HG02571 (cell line): ENCODE results near the gene AKT2.

Experiments
- ATAC-seq: cut with Tn5 transposase; IDR thresholded peaks from one replicate; pipeline ENCODE4 v1.9.1; 2021; ENCODE audit warnings: mild to moderate bottlenecking, moderate library complexity; ENCODE audit not compliant: unreplicated experiment

Gene AKT2

DNA sequence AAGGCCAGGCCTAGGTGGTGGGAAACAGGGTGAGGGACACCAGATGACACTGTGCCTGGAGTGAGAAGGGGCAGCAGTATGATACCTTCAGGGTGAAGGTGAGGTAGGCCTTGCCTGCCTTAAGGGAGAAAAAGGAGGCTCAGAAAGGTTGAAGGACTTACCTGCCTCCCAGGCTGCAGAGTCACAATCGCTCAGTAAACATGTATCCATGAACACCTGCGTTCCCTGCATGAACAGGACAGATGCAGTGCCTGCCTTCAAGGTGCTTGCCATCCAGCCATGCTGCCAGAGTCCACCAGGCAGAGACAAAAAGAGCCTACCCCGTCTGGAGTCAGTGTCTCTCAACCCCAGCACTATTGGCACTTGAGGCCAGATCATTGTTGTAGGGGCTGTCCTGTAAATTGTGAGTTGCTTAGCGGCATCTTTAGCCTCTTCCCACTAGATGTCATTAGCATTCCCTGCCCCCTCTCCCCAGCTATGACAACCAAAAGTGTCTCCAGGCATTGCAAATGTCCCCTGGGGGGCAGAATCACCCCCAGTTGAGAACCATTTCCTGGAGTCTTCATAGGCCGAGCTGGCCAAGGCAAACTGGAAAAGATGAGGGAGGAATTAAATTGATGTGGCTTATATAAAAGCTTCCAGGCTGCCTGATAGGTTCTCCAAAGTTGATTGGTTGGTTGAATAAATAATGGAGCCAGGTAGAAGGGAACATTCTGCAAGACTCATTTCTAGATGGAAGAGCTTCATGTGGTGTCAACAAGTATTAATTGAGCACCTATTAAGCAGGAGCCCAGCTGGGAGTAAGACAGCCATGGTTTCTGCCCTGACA lies 92.2 kb downstream of the AKT2 start:
- ATAC-seq, result no peak

DNA sequence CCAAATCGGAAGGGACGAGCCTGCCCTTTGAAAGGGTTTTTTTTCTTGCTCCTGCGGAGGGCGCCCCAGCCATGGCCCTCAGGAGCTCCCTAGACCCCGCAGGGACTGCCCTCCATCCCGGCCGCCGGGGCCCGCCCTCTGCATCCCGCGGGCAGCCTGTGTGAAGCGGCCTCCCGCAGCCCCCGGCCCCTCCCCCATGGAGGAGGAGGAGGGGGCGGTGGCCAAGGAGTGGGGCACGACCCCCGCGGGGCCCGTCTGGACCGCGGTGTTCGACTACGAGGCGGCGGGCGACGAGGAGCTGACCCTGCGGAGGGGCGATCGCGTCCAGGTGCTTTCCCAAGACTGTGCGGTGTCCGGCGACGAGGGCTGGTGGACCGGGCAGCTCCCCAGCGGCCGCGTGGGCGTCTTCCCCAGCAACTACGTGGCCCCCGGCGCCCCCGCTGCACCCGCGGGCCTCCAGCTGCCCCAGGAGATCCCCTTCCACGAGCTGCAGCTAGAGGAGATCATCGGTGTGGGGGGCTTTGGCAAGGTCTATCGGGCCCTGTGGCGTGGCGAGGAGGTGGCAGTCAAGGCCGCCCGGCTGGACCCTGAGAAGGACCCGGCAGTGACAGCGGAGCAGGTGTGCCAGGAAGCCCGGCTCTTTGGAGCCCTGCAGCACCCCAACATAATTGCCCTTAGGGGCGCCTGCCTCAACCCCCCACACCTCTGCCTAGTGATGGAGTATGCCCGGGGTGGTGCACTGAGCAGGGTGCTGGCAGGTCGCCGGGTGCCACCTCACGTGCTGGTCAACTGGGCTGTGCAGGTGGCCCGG lies 93.1 kb downstream of the AKT2 start:
- ATAC-seq, result peak; percentile 9

DNA sequence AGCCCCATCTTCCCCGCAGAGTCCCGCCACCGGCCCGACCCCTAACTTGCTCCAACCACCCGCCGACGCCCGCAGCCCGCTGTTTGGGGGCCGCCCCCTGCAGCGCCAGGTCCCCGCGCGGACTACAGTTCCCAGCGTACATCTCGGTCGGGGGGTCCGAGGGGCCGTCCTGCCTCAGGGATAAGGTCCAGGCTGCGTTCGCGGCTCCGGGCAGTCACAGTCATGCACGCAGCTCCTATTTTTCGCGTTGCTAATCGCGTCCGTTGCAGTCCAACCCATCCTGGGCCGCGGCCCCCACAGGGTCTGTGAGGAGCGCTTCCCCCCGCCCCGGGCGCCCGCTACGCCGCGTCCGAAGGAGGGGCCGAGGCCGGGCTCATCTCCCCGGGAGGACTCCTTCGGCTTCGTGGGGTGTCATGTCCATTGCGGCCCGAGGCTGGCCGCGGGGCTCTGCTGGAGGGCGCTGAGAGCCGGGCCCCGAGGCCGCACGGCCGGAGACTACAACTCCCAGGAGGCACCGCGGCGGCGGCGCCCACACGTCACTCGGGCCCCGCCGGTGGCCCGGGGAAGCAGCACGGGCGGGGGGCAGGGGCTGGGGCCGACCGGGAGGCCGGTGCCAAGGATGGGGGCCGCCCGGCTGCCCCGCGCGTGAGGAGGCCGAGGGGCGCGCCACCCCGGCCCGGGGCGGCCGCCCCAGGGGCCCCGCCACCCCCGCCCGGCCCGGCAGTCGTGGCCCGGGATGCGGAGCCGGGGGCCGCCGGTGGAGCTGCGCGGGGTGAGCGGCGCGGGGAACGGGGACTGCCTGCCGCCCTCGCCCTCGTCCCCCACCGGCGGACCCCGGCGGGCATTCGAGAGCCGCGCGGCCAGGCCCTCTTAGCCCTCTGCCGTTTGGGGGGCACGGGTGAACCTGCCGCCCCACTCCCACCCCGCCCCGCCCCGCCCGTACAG lies 94.0 kb downstream of the AKT2 start, which contains the start of gene MAP3K10:
TSS of gene MAP3K10 (plus strand) at position 536 of the 945 bp plus-strand sequence. CDS start 606 bp downstream, outside the sequence.
- ATAC-seq, result peak; percentile 72

DNA sequence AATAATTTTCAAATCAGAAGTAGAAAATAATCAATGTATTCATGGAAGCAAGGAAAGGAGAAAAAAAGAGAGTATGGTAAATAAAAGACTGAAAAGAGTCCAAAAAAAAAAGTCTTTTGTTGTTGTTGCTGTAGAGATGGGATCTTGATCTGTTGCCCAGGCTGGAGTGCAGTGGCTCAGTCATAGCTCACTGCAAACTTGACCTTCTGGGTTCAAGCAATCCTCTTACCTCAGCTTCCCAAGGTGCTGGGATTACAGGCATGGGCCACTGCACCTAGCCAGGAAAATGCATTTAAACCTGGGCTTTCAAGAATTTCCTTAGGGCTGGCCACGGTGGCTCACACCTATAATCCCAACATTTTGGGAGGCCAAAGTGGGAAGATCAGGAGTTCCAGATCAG lies 100.9 kb downstream of the AKT2 start:
- ATAC-seq, result no peak
